IPS-NIHi7 (cell line): ENCODE measurements around the gene RNF183.
"Not testable (repeated sequence)": the region's sequence is repeated elsewhere in the genome, so short reads cannot be mapped to it uniquely, and the experiment has no call there.

Experiments
- DNase-seq: peaks from one replicate; pipeline ENCODE4 v3.0.0; 2012; ENCODE audit warnings: mixed read lengths; ENCODE audit errors: extremely low spot score

RNF183 gene

DNA sequence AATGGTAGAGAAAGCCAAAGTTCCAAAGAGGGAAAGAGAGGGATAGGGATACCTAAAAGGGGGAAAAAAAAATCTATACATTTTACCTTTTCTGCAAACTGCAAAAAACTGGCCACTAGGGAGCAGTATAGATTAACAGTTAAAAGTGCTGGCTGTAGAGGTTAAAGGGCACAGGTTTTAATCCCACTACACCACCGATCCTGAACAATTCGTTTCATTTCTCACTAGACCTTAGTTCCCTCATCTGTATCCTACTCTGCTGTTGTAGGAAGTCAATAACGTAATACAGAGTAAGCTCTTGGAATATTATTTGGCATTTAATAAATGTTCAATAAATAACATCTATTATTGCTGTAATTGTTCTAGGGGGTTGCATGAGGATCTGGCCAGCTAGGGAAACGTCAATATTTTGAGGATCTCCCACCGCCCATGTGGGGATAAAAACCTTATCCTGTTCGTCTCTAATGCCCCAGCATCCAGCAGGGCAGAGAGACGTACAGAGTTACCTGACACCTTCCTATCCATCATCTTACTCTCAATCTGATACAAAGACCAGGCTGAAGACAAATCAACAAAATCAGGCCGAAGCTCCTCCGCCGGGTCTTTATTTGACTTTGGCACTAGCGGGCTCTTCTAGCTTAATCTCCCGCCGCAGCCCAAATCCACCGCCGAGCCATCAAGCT, 28.6 kb downstream of the RNF183 start:
- DNase-seq: peak; percentile 62

DNA sequence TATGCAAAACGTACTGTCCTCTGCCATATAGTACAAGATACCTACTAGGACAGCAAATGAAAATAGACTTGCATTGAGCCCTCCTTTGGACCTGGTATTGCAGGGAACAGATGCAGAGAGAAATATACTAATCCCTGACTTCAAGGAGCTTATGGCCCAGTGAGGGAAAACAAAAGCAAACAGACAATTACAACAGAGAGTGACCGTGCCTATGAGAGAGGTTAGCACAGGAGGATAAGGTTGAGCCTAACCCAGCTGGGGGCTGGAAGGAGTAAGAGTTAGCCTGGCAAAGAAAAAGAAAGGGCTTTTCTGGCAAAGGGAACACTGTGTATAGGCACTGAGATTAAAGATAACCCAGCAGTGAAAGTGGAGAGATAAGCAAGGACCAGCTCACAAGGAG, 33.3 kb downstream of the RNF183 start:
- DNase-seq: no peak

DNA sequence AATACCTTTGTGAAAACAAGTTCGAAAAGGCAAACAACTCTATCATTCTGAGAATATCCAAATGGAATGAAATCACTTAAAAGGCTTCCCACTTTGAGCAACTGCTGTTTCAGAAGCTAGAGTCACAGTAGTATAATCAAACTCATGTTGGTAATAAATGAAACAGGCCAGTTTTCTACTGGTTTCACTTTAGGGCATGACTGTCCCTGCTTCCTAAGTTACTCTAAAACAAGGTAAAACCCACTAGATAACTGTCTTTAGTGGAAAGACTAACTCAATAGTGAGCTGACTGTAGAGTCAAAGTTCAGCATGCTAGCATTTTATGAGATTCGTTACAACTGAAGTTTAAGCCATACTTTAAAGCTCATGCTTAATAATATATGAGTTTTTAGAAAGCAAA, 33.8 kb downstream of the RNF183 start:
- DNase-seq: no peak

DNA sequence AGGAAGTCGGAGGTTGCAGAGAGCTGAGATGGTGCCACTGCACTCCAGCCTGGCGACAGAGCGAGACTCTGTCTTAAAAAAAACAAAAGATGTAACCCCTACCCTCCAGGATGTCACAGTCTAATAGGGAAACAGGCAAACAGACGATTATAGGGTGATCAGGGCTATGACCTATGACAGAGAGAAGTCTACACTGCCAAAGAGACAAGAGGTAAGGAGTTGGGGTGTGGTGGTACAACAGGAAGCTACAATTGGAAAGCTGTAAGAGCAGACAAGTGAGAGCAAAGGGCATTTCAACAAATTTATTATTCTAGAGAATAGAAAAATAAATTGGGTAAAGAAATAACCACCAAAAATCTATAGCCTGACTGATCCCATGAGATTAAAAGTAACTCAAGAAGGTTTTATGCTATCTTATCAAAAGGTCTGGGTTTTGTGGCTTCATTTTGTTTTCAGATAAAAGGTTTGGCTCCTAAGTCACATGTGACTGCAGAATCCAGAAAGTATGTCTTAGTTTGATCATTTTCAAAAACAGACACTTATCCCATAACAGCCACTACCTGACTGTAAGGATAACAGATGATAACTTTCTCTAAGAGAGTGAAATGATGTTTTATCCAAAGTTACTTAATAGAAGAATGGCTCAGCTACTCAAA, 35.1 kb downstream of the RNF183 start:
- DNase-seq: no peak

DNA sequence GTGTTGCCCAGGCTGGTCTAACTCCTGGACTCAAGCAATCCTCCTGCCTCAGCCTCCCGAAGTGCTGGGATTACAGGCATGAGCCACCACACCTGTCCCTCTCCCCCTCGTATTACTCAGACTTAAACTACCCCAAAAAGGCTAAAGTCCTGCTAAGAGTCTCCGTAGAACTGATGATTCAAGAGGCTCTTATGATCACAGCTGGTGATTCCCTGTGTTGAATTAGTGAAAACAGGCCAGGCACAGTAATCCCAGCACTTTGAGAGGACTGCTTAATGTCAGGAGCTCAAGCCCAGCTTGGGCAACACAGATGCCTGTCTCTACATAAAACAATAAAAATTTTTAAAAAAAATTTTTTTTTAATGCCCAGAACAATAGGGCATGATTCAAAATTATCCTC, 37.0 kb downstream of the RNF183 start:
- DNase-seq: no peak

DNA sequence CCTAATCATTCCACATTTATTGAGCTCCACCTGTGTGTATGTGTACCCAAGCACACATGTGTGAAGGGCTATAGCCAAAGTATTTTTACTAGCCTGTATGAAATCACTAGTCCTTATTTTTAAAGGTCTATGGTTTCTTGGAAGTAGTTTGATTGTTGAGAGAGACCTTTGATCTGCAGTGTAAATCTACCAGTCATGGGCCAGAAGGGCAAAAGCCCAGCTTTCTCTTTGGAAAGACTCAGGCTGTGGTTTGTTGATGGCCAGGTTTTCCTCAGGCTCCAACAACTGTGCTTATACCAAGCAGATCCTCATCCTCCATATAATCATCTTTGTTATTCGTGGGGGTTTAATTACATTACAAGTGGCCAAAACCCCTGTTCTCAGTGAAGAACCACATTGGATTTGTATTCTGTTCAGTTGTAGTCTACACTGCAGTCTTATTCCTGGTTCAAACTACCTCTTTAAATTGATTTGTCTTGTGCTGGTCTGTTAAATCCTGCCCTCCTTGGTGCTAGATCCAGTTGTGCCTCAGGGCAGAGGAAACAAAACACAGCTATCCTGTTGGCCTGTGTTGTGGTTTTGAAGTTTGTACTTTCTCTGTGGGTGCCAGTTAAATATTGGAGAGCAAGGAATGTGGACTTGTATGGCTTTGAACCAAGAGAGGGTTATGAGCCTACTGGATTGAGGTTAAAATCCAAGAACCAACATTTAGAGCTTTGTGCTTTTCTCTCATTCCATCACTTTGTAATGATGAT, 41.1 kb downstream of the RNF183 start:
- DNase-seq: no peak

DNA sequence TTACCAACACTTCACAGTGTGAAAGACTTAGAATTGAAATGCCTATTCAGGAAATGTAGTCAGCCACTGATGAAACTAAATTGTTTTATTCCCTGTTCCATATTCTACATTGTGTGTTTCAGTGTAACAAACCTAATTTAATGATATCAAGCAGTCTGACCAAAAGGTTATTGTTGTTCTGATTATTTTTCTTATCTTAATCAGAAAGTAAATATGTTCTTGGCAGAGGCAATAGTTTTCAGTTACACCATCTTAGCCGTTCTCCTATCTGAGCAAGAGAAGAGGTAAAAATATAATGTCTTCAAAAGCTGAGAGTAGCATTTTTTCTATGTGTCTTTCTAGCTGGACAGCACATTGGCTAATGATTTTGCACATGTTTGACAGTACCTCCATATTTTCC, 44.9 kb downstream of the RNF183 start:
- no peak for DNase-seq

DNA sequence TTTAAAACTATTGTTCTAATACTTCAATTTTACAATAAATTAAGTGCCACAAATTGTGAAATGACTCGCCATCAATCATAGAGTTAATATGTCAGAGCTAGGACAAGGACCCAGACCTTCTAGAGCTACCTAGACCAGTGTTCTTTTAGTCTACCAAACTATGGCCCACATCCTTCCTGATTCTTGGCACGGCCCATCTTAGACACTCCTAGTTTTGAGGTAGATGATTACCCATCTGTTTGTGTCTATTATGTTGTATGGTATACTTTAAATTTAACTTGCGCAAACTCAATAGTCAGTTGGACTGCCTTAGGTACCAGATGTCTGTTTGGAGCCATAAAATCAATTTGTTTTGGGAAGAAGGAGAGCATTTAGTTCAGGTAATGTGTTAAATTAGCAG, 45.3 kb downstream of the RNF183 start:
- DNase-seq: no peak

DNA sequence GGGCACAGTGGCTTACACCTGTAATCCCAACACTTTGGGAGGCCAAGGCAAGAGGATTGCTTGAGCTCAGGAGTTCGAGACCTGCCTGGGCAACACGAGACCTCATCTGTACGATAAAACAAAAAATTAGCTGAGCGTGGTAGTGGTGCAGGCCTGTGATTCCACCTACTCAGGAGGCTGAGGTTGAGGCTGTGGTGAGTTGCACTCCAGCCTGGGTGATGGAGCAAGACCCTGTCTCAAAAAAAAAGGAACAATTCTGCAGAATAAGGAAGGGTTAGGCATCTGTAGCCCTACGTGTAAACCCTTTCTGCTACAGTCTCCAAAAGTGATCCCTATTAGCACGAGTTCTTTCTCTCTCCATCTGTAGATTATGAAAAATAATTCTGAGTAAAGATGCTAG, 47.7 kb downstream of the RNF183 start:
- DNase-seq: no peak

DNA sequence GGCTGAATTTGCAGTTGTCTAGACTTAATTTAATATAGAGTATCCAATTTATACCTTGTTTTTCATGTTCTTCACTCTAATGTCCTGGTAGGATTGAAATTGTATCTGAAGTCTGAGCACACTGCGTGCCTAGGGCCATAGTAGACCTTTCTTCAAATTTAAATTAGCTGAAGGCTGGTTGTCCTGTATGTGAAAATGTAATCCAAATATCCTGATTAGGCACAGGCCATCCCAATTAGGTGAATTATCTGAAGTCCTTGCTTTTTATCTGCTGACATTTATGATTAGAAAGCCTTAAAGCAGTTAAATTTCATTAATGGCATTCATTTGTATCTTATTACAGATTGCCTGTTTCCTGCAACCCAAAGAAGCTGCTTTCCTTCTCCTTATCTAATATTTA, 48.2 kb downstream of the RNF183 start:
- DNase-seq: no peak

DNA sequence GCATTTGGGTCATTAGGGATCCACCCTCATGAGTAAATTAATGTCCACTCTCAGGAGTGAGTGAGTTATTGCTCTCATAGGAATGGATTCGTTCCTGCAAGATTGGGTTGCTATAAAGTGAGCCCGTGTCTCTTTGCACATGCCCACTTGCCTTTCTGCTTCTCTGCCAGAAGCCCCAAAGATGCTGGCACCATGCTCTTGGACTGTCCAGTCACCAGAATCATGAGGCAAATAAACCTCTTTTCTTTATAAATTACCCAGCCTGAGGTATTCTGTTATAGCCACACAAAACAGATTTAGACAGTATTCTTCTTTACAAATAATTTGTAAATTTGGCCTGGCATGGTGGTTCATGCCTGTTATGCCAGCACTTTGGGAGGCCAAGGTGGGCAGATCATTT, 52.4 kb downstream of the RNF183 start:
- DNase-seq: no peak

DNA sequence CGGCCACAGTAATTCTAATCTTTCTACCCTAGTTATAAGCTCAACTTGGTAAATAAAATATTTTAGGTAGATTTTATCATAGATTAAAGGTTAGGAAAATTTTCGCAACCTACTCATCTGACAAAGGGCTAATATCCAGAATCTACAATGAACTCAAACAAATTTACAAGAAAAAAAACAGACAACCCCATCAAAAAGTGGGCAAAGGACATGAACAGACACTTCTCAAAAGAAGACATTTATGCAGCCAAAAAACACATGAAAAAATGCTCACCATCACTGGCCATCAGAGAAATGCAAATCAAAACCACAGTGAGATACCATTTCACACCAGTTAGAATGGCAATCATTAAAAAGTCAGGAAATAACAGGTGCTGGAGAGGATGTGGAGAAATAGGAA, 53.5 kb downstream of the RNF183 start:
- DNase-seq: not testable (repeated sequence)

DNA sequence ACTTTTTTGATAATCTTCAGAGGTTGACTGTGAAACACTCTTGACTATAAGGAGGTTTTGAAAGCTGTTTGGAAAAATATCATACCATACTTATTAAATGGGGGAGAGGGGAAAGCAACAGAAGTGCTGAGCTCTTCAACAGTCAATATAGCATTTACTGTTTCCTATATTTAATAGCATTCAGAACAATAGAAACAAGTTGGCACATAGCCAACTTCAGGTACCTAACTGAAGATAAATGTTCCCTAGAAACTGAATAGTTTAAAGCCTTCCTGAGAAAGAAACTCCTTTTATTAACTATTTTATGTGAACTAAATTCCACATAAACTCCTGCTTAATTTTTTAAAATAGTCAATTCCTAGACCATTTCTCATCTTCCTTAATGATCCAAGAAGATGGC, 55.5 kb downstream of the RNF183 start:
- DNase-seq: no peak
